CD8-positive, alpha-beta memory T cell (primary cell): ENCODE data around the gene HOXD9. TPM values are rescaled to one million over a fixed set of nuclear protein-coding genes. Genes with fewer than 3 reads are reported as not detected.
A peak's percentile ranks its signal among the peaks of the same experiment; 100 is the strongest.

Experiments used
- CTCF ChIA-PET: fragments of 350-600 bp; sonication (Branson Sonifier 250); formaldehyde crosslinking; loops from one replicate; lab custom pipeline; 2021; ENCODE audit warnings: antibody characterized with exemption; lab: Charles Lee
- POLR2A ChIA-PET: fragments of 350-600 bp; sonication (Branson Sonifier 250); formaldehyde crosslinking; loops from one replicate; lab custom pipeline; 2021; ENCODE audit warnings: antibody characterized with exemption; lab: Charles Lee
- DNase-seq, 5 donors: peaks; one replicate each; pipeline versions ENCODE4 v3.0.0 to v3.0.0-alpha.2; 2020 to 2022; ENCODE audit warnings: mixed read lengths in 1 of 5
- H3K27ac ChIP-seq: one replicate; pipeline ENCODE4 v1.7.0; 2013; ENCODE audit warnings: low read depth, mild to moderate bottlenecking, low read length, moderate library complexity
- H3K27me3 ChIP-seq: 2 replicates; pipeline ENCODE4 v1.7.0; 2013; ENCODE audit warnings: low read length, mild to moderate bottlenecking; ENCODE audit not compliant: insufficient read depth, poor library complexity, severe bottlenecking
- H3K36me3 ChIP-seq: 2 replicates; pipeline ENCODE4 v1.7.0; 2013; ENCODE audit warnings: mild to moderate bottlenecking, low read length, moderate library complexity; ENCODE audit not compliant: insufficient read depth
- H3K4me1 ChIP-seq: 2 replicates; pipeline ENCODE4 v1.7.0; 2013; ENCODE audit warnings: mild to moderate bottlenecking, low read length, moderate library complexity; ENCODE audit not compliant: insufficient read depth
- H3K4me3 ChIP-seq: 2 replicates; pipeline ENCODE4 v1.7.0; 2013; ENCODE audit warnings: mild to moderate bottlenecking, low read length
- H3K9me3 ChIP-seq: 2 replicates; pipeline ENCODE4 v1.7.0; 2013; ENCODE audit warnings: mild to moderate bottlenecking, low read length
- H3K27ac Mint-ChIP-seq, 8 donors: one replicate each; pipeline ENCODE4 v1.8.0; 2020 to 2021; ENCODE audit warnings: mixed read lengths in 8 of 8, mild to moderate bottlenecking in 6 of 8, inconsistent platforms in 3 of 8, moderate library complexity in 3 of 8
- H3K27me3 Mint-ChIP-seq, 2 donors: one replicate each; pipeline ENCODE4 v1.8.0; 2020 to 2021; ENCODE audit warnings: mixed read lengths in 2 of 2, mild to moderate bottlenecking in 1 of 2, moderate library complexity in 1 of 2
- H3K36me3 Mint-ChIP-seq, 3 donors: one replicate each; pipeline ENCODE4 v1.8.0; 2020 to 2021; ENCODE audit warnings: mixed read lengths in 3 of 3, inconsistent platforms in 1 of 3, mild to moderate bottlenecking in 1 of 3
- H3K4me1 Mint-ChIP-seq, 3 donors: one replicate each; pipeline ENCODE4 v1.8.0; 2020 to 2021; ENCODE audit warnings: mixed read lengths in 3 of 3, inconsistent platforms in 1 of 3, mild to moderate bottlenecking in 1 of 3
- H3K4me3 Mint-ChIP-seq, 7 donors: one replicate each; pipeline ENCODE4 v1.8.0; 2020 to 2021; ENCODE audit warnings: mixed read lengths in 7 of 7, mild to moderate bottlenecking in 6 of 7, moderate library complexity in 4 of 7, inconsistent platforms in 2 of 7
- H3K9me3 Mint-ChIP-seq, 5 donors: one replicate each; pipeline ENCODE4 v1.8.0; 2020 to 2022; ENCODE audit warnings: mixed read lengths in 5 of 5, mild to moderate bottlenecking in 3 of 5, moderate library complexity in 2 of 5, inconsistent platforms in 1 of 5
- polyA plus RNA-seq: library from polyadenylated mRNA; unstranded; fragments of 300-500 nt; fragmentation: Illumina TruSeq; gene quantifications from one replicate; pipeline ENCODE4 v1.2.3, GENCODE V29; 2021
- total RNA-seq, 2 experiments: library from RNA; stranded (reverse); gene quantifications; one replicate each; pipeline ENCODE4 v1.2.3, GENCODE V29; 2021

Gene HOXD9
- total and polyA plus RNA-seq, 3 experiments from 2014 or later: not detected

DNA sequence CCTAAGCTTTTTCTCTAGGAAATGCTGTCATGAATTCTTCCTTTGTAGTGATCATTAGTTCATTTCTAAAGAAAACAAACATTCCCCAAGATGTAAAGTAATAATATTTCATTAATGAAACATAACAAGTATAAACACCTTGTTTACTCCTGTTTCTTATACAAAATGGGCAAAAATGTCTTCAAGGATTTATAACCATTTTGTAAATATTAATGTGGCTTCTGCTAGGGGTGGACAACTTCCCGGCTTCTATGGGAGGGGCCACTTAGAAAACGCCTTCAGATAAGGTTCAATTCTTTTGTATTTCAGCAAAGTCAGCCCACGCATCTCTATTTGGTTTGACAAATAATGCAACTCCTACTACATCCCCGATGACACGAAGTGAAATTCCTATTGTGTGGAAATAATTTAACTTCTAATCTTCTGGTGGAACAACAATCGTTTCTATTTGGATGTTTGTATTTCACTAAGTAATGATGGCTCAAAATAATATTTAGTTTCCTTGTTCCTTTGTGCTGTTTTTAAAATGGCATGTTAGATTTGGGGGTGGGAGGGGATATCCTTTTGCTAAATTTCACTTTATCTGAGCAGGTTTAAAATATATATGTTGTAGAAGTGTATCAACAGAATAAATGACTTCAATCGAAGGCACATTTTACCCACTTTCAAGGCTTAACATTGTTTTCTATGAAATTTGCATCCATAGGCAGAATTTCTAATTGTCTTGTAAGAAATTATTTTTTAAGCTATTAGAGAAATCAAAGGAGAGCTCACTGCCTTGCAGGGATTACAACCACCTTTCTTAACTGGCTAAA is 51.3 kb downstream of the HOXD9 start:
- no peak for DNase-seq
- no peaks in the 10 kb centered on the region for H3K36me3 ChIP-seq
- H3K27me3 ChIP-seq: peaks cover 67% of the 10 kb centered on the region
- Mint-ChIP-seq H3K9me3 (peaks cover 0 to 6% (median 3%) of the 10 kb centered on the region in 5 donors), H3K36me3 (peaks cover 0 to 5% (median 3%) of the 10 kb centered on the region in 3 donors), H3K27ac (peak overlapping the region in 1 of 8 donors; percentile 75), H3K4me3 (no peak overlapping the region), H3K4me1 (peaks cover 4 to 25% (median 21%) of the 10 kb centered on the region in 3 donors), H3K27me3 (peaks cover 79 to 91% of the 10 kb centered on the region in 2 donors)
- no peak overlapping the region for H3K27ac ChIP-seq
- CTCF ChIA-PET: no interaction called here
- H3K4me3 ChIP-seq: no peak overlapping the region
- no peaks in the 10 kb centered on the region for H3K4me1 ChIP-seq
- POLR2A ChIA-PET: no interaction called here
- H3K9me3 ChIP-seq: no peaks in the 10 kb centered on the region

DNA sequence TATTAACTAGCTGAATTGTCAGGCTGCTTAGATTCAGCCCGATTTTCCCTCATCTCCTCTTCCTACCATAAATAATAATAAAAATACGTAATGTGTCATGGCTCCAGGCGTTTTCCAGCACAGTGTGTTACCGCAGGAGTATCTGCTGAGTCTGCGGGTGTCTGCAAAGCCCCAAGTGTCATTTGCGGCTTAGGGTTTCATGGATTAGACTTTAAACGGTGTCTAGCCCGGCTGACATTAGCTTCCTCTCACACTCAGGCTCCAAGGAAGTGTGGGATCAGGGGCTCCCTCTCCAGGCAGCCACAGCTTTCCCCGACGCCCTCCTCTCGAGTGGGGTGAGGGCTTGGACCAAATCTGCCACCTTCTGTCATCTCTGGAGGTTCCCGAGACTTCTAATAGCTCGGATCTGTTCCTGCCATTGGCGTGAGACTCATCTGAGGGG is 51.9 kb downstream of the HOXD9 start:
- Mint-ChIP-seq H3K9me3 (peaks cover 0 to 6% (median 3%) of the 10 kb centered on the region in 5 donors), H3K27me3 (peaks cover 78 to 92% of the 10 kb centered on the region in 2 donors), H3K4me1 (peaks cover 6 to 25% (median 21%) of the 10 kb centered on the region in 3 donors), H3K36me3 (peaks cover 0 to 4% (median 3%) of the 10 kb centered on the region in 3 donors), H3K27ac (peak overlapping the region in 1 of 8 donors; percentile 15), H3K4me3 (no peak overlapping the region)
- Histone ChIP-seq H3K27me3 (peaks cover 73% of the 10 kb centered on the region), H3K9me3 (no peaks in the 10 kb centered on the region), H3K4me1 (no peaks in the 10 kb centered on the region), H3K36me3 (no peaks in the 10 kb centered on the region), H3K27ac (no peak overlapping the region), H3K4me3 (no peak overlapping the region)
- CTCF ChIA-PET: no interaction called here
- POLR2A ChIA-PET: no interaction called here
- no peak for DNase-seq

Other genes starting within 250 kb of the HOXD9 start
- 10 to 100 TPM; 31.7 to 36.0 TPM for gene LNPK, start 120.5 kb upstream of the HOXD9 start, total RNA-seq
- 17.5 TPM for gene LNPK, start 120.5 kb upstream of the HOXD9 start, polyA plus RNA-seq
- not detected for gene EVX2, start 38.8 kb upstream of the HOXD9 start, total RNA-seq
- gene EVX2, start 38.8 kb upstream of the HOXD9 start, polyA plus RNA-seq: not detected
- not detected for gene HOXD13, start 30.0 kb upstream of the HOXD9 start, total RNA-seq
- not detected for gene HOXD13, start 30.0 kb upstream of the HOXD9 start, polyA plus RNA-seq
- gene HOXD12, start 22.9 kb upstream of the HOXD9 start, total RNA-seq: not detected
- gene HOXD12, start 22.9 kb upstream of the HOXD9 start, polyA plus RNA-seq: not detected
- not detected for gene HOXD11, start 15.4 kb upstream of the HOXD9 start, total RNA-seq
- gene HOXD11, start 15.4 kb upstream of the HOXD9 start, polyA plus RNA-seq: not detected
- not detected for gene HOXD10, start 5.9 kb upstream of the HOXD9 start, total RNA-seq
- not detected for gene HOXD10, start 5.9 kb upstream of the HOXD9 start, polyA plus RNA-seq
- not detected for gene HOXD8, start 7.0 kb downstream of the HOXD9 start, total RNA-seq
- not detected for gene HOXD8, start 7.0 kb downstream of the HOXD9 start, polyA plus RNA-seq
- not detected for gene HOXD4, start 28.8 kb downstream of the HOXD9 start, total RNA-seq
- gene HOXD4, start 28.8 kb downstream of the HOXD9 start, polyA plus RNA-seq: not detected
- gene HOXD3, start 34.6 kb downstream of the HOXD9 start, total RNA-seq: not detected
- gene HOXD3, start 34.6 kb downstream of the HOXD9 start, polyA plus RNA-seq: not detected
- gene HOXD1, start 65.9 kb downstream of the HOXD9 start, total RNA-seq: not detected
- not detected for gene HOXD1, start 65.9 kb downstream of the HOXD9 start, polyA plus RNA-seq
- 10 to 100 TPM; 26.3 to 28.9 TPM for gene MTX2, start 146.7 kb downstream of the HOXD9 start, total RNA-seq
- 21.6 TPM for gene MTX2, start 146.7 kb downstream of the HOXD9 start, polyA plus RNA-seq